8988T (cell line): ENCODE measurements around the gene CARD11.

ENCODE experiments used
- DNase-seq: peaks from one replicate; pipeline ENCODE4 v3.0.0; 2011

Gene CARD11

DNA sequence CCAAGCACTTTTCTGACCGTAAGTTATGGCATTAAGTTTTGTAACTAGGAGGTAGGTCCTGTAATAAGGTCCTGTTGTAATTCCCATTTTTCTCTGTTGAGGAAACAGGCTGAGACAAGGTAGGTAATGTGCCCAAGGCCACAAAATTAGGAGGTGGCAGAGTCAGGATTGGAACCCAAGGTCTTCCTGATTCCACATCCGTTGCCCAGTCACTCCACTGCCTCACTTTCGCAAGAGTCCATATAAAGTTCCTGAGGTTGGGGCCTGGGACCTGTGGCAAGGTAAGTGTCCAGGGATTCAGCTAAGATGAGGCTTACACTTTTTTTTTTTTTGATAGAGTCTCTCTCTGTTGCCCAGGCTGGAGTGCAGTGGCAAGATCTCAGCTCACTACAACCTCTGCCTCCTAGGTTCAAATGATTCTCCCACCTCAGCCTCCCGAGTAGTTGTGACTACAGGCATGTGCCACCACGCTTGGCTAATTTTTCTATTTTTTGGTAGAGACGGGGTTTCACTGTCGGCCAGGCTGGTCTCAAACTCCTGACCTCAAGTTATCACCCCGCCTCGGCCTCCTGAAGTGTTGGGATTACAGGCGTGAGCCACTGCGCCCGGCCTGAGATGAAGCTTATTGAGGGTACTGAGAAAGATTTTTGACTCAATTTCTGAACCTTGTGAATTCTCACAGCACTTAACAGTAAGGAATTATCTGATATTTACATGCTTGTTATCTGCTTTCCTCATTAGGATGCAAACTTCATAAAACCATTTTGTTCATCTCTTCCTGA is 179.3 kb downstream of the CARD11 start:
- DNase-seq: no peak

DNA sequence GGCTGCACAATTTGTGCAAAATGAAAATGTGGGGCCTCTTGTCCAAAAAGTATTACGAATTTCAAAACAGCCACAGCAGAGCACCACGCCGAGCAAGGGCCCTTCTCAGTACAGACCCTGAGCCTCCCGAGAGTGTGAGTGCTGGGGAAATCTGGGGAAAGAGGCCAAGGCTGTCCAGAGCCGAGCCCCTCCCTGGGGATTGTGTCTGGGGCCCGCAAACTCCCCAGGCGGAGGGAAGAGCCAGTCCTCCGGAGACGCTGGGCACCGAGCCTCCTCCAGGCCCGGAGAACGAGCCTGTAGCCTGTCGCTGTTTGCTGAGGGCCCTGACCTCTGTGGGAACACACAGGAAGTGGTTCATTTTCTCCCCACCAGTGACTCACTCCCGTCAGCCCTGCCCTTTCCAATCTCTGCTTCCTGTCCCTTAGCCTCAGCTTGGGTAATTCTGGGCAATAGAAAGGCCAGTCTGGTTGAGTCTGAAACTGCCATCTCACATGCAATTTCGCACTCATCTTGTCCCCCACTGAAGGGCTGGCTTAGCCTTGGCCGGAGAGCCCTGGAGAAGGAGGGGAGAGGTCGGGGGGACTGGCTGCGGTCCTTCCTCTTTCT is 180.1 kb downstream of the CARD11 start:
- no peak for DNase-seq

DNA sequence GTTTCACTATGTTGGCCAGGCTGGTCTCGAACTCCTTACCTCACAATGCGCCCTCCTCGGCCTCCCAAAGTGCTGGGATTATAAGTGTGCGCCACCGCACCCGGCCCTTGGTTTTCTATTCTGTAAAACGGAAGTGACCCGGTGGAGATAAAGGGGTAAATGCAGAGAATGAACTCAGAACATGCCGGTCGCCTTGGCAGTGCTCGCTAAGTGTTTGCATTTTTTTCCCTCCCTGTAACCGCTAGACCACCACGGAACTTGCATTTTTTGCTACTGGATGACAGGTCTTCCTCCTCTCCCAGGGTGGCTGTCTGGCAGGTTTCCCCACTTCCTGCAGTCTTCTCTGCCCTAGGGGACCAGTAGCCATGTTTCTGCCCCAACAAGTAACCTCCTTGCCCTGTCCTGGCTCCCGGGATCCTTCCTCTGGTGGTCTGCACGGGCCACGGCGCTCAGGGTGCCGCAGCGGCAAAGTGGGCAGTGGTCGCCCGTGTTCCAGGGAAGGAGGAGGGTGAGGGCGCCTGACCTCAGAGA is 180.8 kb downstream of the CARD11 start:
- DNase-seq: no peak

DNA sequence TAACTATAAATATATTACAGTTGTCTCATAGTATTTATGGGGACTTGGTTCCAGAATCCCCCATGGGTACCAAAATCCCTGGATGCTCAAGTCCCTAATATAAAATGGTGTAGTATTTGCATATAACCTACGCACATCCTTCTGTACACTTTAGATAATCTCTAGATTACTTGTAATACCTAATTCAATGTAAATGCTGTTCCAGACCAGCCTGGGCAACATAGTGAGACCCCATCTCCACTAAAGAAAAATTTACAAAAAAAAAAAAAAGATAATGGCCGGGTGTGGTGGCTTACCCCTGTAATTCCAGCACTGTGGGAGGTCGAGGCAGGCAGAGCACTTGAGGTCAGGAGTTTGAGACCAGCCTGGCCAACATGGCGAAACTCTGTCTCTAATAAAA is 182.2 kb downstream of the CARD11 start:
- DNase-seq: no peak

DNA sequence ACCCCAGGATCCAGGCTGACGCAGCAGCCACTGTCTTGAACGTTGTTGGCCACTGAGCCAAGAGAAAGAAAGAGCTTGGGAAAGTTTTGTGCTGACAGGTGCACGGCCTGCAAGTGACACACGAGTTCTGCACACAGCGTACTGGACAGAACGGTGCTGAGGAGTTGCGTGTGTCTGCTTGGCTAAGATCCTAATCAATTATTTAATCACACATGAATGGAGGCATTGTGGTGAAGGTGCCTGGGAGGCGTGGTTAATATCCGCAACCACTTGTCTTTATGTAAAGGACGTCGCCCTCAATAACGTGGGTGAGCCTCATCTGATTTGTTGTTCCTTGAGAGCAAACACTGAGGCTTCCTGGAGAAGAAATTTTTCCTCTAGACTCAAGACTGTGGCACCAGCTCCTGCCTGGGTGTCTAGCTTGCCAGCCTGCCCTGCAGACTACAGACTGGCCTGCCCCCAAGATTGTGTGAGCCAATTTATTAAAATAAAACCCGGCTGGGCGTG is 183.0 kb downstream of the CARD11 start:
- DNase-seq: no peak

DNA sequence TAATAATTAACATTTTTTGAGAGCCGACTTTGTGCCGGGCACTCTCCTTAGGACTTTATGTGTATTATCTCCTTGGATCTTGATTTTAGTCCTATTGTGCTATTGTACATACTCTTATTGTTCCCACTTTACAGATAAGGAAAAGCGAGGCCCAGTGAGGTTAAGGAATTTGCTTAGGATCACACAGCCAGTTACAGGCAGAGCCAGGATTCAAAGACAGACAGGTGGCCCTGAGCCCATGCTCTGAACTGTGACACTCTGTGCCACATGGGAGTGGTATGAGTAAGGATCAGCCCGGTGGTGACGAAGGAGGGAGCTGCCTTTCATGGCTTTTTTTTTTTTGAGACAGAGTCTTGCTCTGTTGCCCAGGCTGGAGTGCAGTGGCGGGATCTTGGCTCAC is 183.7 kb downstream of the CARD11 start:
- DNase-seq: no peak

DNA sequence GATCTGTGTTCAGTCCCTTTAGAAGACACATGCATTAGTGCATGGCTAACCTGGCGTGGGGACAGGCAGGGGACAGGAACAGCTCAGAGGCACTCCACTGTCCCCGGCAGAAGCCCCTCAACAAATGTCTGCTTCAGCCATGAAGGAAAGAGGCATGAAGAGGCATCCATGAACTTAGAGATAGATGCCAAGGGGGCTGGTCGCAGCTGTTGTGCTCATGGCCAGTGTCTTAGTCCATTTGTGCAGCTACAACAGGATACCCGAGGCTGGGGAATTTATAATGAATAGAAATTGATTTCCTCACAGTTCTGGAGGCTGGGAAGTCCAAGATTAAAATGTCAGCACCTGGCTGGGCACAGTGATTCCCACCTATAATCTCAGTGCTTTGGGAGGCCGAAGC is 185.0 kb downstream of the CARD11 start:
- DNase-seq: no peak

DNA sequence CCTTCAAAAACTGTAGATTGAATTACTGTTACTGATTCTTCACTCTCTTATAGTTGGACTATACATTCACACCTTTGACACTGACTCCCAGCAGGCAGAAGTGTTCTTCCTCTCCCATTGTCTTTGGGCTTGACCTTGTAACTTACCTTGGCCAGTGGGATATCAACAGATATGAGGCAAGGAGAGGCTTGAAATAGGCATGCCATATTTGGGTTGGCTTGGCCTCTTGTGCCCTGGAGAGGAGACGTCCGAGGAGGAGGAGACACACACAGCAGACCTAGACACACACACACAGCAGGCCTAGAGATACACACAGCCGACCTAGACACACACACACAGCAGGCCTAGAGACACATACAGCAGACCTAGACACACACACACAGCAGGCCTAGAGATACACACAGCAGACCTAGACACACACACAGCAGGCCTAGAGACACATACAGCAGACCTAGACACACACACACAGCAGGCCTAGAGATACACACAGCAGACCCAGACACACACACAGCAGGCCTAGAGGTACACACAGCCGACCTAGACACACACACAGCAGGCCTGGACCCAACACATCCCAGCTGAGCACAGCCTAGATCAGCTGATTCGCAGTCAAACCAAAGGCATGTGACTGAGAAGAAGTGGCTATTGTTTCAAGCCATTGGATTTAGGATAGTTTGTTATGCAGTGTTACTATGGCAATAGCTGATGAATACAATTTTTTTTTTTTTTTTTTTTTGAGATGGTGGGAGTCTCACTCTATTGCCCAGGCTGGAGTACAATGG is 187.1 kb downstream of the CARD11 start:
- DNase-seq: no peak
